Activated CD8-positive, alpha-beta T cell treated with anti-CD3 and anti-CD28 coated beads for 36 hours (primary cell): ENCODE results near the gene NMT2. TPM values are rescaled to one million over a fixed set of nuclear protein-coding genes. Genes with fewer than 3 reads are reported as not detected.

Experiments used
- ATAC-seq: fragments of 200-7000 bp; cut with Tn5 transposase; one replicate; pipeline ENCODE4 v1.10.0; 2021; ENCODE audit warnings: mild to moderate bottlenecking, moderate library complexity
- CTCF ChIA-PET: fragments of 350-600 bp; sonication (Branson Sonifier 250); formaldehyde crosslinking; loops from one replicate; lab custom pipeline; 2021; ENCODE audit warnings: antibody characterized with exemption; lab: Charles Lee
- POLR2A ChIA-PET: fragments of 350-600 bp; sonication (Branson Sonifier 250); formaldehyde crosslinking; loops from one replicate; lab custom pipeline; 2021; ENCODE audit warnings: antibody characterized with exemption; lab: Charles Lee
- DNase-seq: peaks from one replicate; pipeline ENCODE4 v3.0.0-alpha.2; 2020
- H3K27ac Mint-ChIP-seq: one replicate; pipeline ENCODE4 v1.8.0; 2021; ENCODE audit warnings: mild to moderate bottlenecking, mixed read lengths
- H3K27me3 Mint-ChIP-seq: one replicate; pipeline ENCODE4 v1.8.0; 2021; ENCODE audit warnings: mixed read lengths
- H3K36me3 Mint-ChIP-seq: one replicate; pipeline ENCODE4 v1.8.0; 2021; ENCODE audit warnings: low read depth, mixed read lengths
- H3K4me1 Mint-ChIP-seq: one replicate; pipeline ENCODE4 v1.8.0; 2021; ENCODE audit warnings: low read depth, mixed read lengths
- H3K4me3 Mint-ChIP-seq: one replicate; pipeline ENCODE4 v1.8.0; 2021; ENCODE audit warnings: mild to moderate bottlenecking, moderate library complexity, mixed read lengths
- H3K9me3 Mint-ChIP-seq: one replicate; pipeline ENCODE4 v1.8.0; 2021; ENCODE audit warnings: mixed read lengths
- intact Hi-C: fragments of 100-400 bp; cut with micrococcal nuclease; formaldehyde crosslinking; loops from one replicate; pipeline ENCODE4 v1.10.0; 2022
- total RNA-seq, 2 experiments: library from RNA; stranded (reverse); gene quantifications; one replicate each; pipeline ENCODE4 v1.2.3, GENCODE V29; 2021
- TF ChIP-seq, protein P1 (sequence below): fragments of 200-600 bp; IDR thresholded peaks from one replicate; pipeline ENCODE4 v1.8.0; 2022; ENCODE audit warnings: antibody characterized with exemption, mild to moderate bottlenecking

The NMT2 gene
- total RNA-seq, 2 experiments from 2014 or later = 15.9 to 16.2 TPM

GRCh38 chr10:15182540-15183207 lies 14.2 kb upstream of the NMT2 start:
- ChIA-PET CTCF (no interaction called here), POLR2A (no interaction called here)
- Mint-ChIP-seq H3K4me3 (no peak overlapping the region), H3K27me3 (no peaks in the 10 kb centered on the region), H3K4me1 (peaks cover 24% of the 10 kb centered on the region), H3K27ac (no peak overlapping the region), H3K9me3 (peaks cover 3% of the 10 kb centered on the region), H3K36me3 (no peaks in the 10 kb centered on the region)
- ATAC-seq (no peak), DNase-seq (no peak)
- intact Hi-C loops = no loop called here
- TF ChIP-seq, protein P1, sequence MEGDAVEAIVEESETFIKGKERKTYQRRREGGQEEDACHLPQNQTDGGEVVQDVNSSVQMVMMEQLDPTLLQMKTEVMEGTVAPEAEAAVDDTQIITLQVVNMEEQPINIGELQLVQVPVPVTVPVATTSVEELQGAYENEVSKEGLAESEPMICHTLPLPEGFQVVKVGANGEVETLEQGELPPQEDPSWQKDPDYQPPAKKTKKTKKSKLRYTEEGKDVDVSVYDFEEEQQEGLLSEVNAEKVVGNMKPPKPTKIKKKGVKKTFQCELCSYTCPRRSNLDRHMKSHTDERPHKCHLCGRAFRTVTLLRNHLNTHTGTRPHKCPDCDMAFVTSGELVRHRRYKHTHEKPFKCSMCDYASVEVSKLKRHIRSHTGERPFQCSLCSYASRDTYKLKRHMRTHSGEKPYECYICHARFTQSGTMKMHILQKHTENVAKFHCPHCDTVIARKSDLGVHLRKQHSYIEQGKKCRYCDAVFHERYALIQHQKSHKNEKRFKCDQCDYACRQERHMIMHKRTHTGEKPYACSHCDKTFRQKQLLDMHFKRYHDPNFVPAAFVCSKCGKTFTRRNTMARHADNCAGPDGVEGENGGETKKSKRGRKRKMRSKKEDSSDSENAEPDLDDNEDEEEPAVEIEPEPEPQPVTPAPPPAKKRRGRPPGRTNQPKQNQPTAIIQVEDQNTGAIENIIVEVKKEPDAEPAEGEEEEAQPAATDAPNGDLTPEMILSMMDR = no peak

DNA sequence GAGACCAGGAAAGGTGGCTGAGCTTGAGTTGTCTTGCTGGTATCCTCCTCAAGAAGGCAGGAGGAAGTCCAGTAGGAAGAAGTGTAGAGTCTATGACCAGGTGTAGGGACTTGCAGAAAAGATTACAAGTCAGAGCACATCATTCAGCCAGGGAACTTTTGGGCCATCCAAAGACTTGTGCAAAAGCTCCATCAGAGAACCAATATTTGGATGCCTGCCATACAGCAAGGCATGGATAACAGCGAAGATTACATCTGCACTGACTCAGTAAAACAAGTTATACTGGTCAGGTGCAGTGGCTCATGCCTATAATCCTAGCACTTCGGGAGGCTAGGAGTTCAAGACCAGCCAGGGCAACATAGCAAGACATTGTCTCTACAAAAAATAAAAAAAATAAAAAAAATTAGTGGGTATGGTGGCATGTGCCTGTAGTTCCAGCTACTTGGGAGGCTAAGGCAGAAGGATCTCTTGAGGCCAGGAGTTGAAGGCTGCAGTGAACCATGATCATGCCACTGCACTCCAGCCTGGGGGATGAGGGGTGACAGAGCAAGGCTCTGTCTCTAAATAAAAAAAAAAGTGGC lies 13.2 kb upstream of the NMT2 start:
- CTCF ChIA-PET = no interaction called here
- intact Hi-C loops = no loop called here

DNA sequence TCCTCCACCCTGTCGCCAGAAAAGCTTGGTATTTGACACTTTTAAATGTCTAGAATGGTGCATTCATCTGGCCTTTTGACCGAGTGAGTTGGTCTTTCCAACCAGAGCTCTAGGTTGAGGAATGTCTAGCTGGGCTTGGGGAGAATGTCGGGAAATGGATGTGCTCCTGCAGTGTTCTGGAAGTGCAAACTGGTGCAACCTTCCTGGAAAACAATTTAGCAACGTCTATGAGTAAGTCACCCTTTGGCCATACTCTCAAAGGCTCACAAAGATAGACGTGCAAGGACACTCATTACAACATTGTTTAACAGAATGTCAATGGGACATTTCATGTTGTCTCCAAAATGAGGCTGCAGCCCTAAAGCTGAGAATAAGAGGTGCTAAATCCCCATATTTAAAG lies 12.2 kb upstream of the NMT2 start:
- intact Hi-C loops = no loop called here
- H3K4me3 Mint-ChIP-seq = no peak overlapping the region
- H3K4me1 Mint-ChIP-seq = peaks cover 12% of the 10 kb centered on the region
- no peaks in the 10 kb centered on the region for H3K36me3 Mint-ChIP-seq
- peaks cover 3% of the 10 kb centered on the region for H3K9me3 Mint-ChIP-seq
- DNase-seq (no peak), ATAC-seq (no peak)
- TF ChIP-seq, protein P1 = no peak
- ChIA-PET POLR2A (interaction anchor here (0.7 to 1.2 kb wide), 2 partner anchors 8 to 11 kb away, joined by 3 to 4 read pairs; no protein-coding TSS in a partner anchor), CTCF (no interaction called here)
- H3K27me3 Mint-ChIP-seq = no peaks in the 10 kb centered on the region
- H3K27ac Mint-ChIP-seq = no peak overlapping the region

More for the DNA sequence above, 13.2 kb upstream of the NMT2 start:
- ATAC-seq (no peak), DNase-seq (no peak)
- H3K9me3 Mint-ChIP-seq = peaks cover 3% of the 10 kb centered on the region
- no peak overlapping the region for H3K27ac Mint-ChIP-seq
- H3K36me3 Mint-ChIP-seq = no peaks in the 10 kb centered on the region
- POLR2A ChIA-PET = interaction anchor here (1.2 kb wide), 1 partner anchor 12 kb away, joined by 4 read pairs; no protein-coding TSS in a partner anchor
- no peaks in the 10 kb centered on the region for H3K27me3 Mint-ChIP-seq
- H3K4me3 Mint-ChIP-seq = no peak overlapping the region
- H3K4me1 Mint-ChIP-seq = peaks cover 21% of the 10 kb centered on the region
- TF ChIP-seq, protein P1 = no peak

- no peak overlapping the region for H3K27ac Mint-ChIP-seq
- no peak for DNase-seq
- H3K4me3 Mint-ChIP-seq = no peak overlapping the region
- TF ChIP-seq, protein P1 = no peak
- ChIA-PET CTCF (interaction anchor here (1.0 kb wide), 1 partner anchor 9 kb away, joined by 3 read pairs; no protein-coding TSS in a partner anchor), POLR2A (no interaction called here)
- H3K4me1 Mint-ChIP-seq = peaks cover 7% of the 10 kb centered on the region
- H3K9me3 Mint-ChIP-seq = no peaks in the 10 kb centered on the region
- intact Hi-C loops = no loop called here
- H3K27me3 Mint-ChIP-seq = no peaks in the 10 kb centered on the region
- H3K36me3 Mint-ChIP-seq = no peaks in the 10 kb centered on the region
- no peak for ATAC-seq
Observed at GRCh38 chr10:15176269-15176668, 7.8 kb upstream of the NMT2 start.

- Mint-ChIP-seq H3K36me3 (no peaks in the 10 kb centered on the region), H3K4me3 (no peak overlapping the region), H3K4me1 (peaks cover 11% of the 10 kb centered on the region), H3K27me3 (no peaks in the 10 kb centered on the region), H3K27ac (no peak overlapping the region), H3K9me3 (no peaks in the 10 kb centered on the region)
- no peak for DNase-seq
- intact Hi-C loops = no loop called here
- ATAC-seq = no peak
- ChIA-PET POLR2A (no interaction called here), CTCF (no interaction called here)
- TF ChIP-seq, protein P1 = no peak
Observed at GRCh38 chr10:15175587-15175986, 7.1 kb upstream of the NMT2 start.
